WTC11 (cell line): ENCODE data around the gene UNG. TPM values are rescaled to one million over a fixed set of nuclear protein-coding genes. Genes with fewer than 3 reads are reported as not detected.

Source experiments
- ATAC-seq: fragments of 200-7000 bp; cut with Tn5 transposase; 2 replicates; pipeline ENCODE4 v1.10.0; 2021; ENCODE audit warnings: mild to moderate bottlenecking, moderate library complexity
- CTCF ChIA-PET: fragments of 300-600 bp; sonication (Branson Sonifier 250); formaldehyde crosslinking; loops from one replicate; lab custom pipeline; 2021; ENCODE audit warnings: antibody characterized with exemption; lab: Charles Lee
- POLR2A ChIA-PET: fragments of 350-600 bp; sonication (Branson Sonifier 250); formaldehyde crosslinking; loops from one replicate; lab custom pipeline; 2021; ENCODE audit warnings: antibody characterized with exemption; lab: Charles Lee
- DNase-seq: peaks from one replicate; pipeline ENCODE4 v3.0.0; 2021; ENCODE audit warnings: low spot score
- H3K27ac Mint-ChIP-seq: 2 replicates; pipeline ENCODE4 v1.8.0; 2021; ENCODE audit warnings: mixed read lengths
- H3K27me3 Mint-ChIP-seq: 2 replicates; pipeline ENCODE4 v1.8.0; 2021; ENCODE audit warnings: low read depth, mild to moderate bottlenecking, moderate library complexity, mixed read lengths
- H3K36me3 Mint-ChIP-seq: 2 replicates; pipeline ENCODE4 v1.8.0; 2021; ENCODE audit warnings: mixed read lengths
- H3K4me1 Mint-ChIP-seq: 2 replicates; pipeline ENCODE4 v1.8.0; 2022; ENCODE audit warnings: mixed read lengths
- H3K4me3 Mint-ChIP-seq: 2 replicates; pipeline ENCODE4 v1.8.0; 2021; ENCODE audit warnings: mild to moderate bottlenecking, moderate library complexity, mixed read lengths
- H3K9me3 Mint-ChIP-seq: 2 replicates; pipeline ENCODE4 v1.8.0; 2021; ENCODE audit warnings: mixed read lengths
- ARID4B ChIP-seq: sonication (generic); formaldehyde crosslinking; IDR thresholded peaks from 2 replicates; pipeline ENCODE4 v1.8.0; 2023; ENCODE audit warnings: missing genetic modification reagents, mild to moderate bottlenecking, borderline replicate concordance
- ATF3 ChIP-seq: sonication (generic); formaldehyde crosslinking; conservative IDR thresholded peaks from 2 replicates; pipeline ENCODE4 v1.8.1; 2022; ENCODE audit warnings: mild to moderate bottlenecking, missing genetic modification reagents
- CDX4 ChIP-seq: fragments of 250-450 bp; sonication (Bioruptor Pico); IDR thresholded peaks from 2 replicates; pipeline ENCODE4 v1.9.0; 2021; ENCODE audit warnings: moderate library complexity, mild to moderate bottlenecking, inconsistent platforms, borderline replicate concordance
- E2F4 ChIP-seq: sonication (generic); formaldehyde crosslinking; IDR thresholded peaks from 2 replicates; pipeline ENCODE4 v1.8.1; 2022; ENCODE audit warnings: low read depth, mild to moderate bottlenecking, moderate library complexity, missing genetic modification reagents, borderline replicate concordance
- EMX1 ChIP-seq: fragments of 250-450 bp; sonication (Bioruptor Pico); IDR thresholded peaks from 2 replicates; pipeline ENCODE4 v1.8.0; 2021; ENCODE audit warnings: mild to moderate bottlenecking
- FOXP1 ChIP-seq: sonication (generic); formaldehyde crosslinking; IDR thresholded peaks from 2 replicates; pipeline ENCODE4 v1.8.0; 2022; ENCODE audit warnings: missing genetic modification reagents, mild to moderate bottlenecking, moderate library complexity, borderline replicate concordance
- GABPB1 ChIP-seq: sonication (generic); formaldehyde crosslinking; IDR thresholded peaks from 2 replicates; pipeline ENCODE4 v1.8.1; 2023; ENCODE audit warnings: mild to moderate bottlenecking, missing genetic modification reagents
- KAT7 ChIP-seq: sonication (generic); formaldehyde crosslinking; IDR thresholded peaks from 2 replicates; pipeline ENCODE4 v1.8.1; 2023; ENCODE audit warnings: missing genetic modification reagents, mild to moderate bottlenecking, borderline replicate concordance
- PREB ChIP-seq: sonication (generic); formaldehyde crosslinking; IDR thresholded peaks from 2 replicates; pipeline ENCODE4 v1.8.1; 2022; ENCODE audit warnings: mild to moderate bottlenecking, missing genetic modification reagents, moderate library complexity, borderline replicate concordance
- SMAD3 ChIP-seq: sonication (generic); formaldehyde crosslinking; IDR thresholded peaks from 2 replicates; pipeline ENCODE4 v1.8.0; 2022; ENCODE audit warnings: missing genetic modification reagents, mild to moderate bottlenecking, borderline replicate concordance
- SOX15 ChIP-seq: fragments of 250-450 bp; sonication (Bioruptor Pico); IDR thresholded peaks from 2 replicates; pipeline ENCODE4 v1.9.0; 2021; ENCODE audit warnings: mild to moderate bottlenecking
- TEAD1 ChIP-seq: sonication (generic); formaldehyde crosslinking; IDR thresholded peaks from 2 replicates; pipeline ENCODE4 v1.8.0; 2022; ENCODE audit warnings: mild to moderate bottlenecking, missing genetic modification reagents
- ZNF121 ChIP-seq: sonication (generic); formaldehyde crosslinking; IDR thresholded peaks from 2 replicates; pipeline ENCODE4 v1.8.0; 2023; ENCODE audit warnings: missing genetic modification reagents
- ZNF281 ChIP-seq: sonication (generic); formaldehyde crosslinking; IDR thresholded peaks from 2 replicates; pipeline ENCODE4 v1.8.0; 2023; ENCODE audit warnings: mild to moderate bottlenecking, missing genetic modification reagents
- ZNF317 ChIP-seq: sonication (generic); formaldehyde crosslinking; IDR thresholded peaks from 2 replicates; pipeline ENCODE4 v1.8.1; 2023; ENCODE audit warnings: low read depth, mild to moderate bottlenecking, moderate library complexity, missing genetic modification reagents, borderline replicate concordance
- ZNF396 ChIP-seq: fragments of 250-450 bp; sonication (Bioruptor Pico); IDR thresholded peaks from 2 replicates; pipeline ENCODE4 v1.8.0; 2021; ENCODE audit warnings: mild to moderate bottlenecking, moderate library complexity, borderline replicate concordance
- ZNF512 ChIP-seq: sonication (generic); formaldehyde crosslinking; IDR thresholded peaks from 2 replicates; pipeline ENCODE4 v1.8.1; 2022; ENCODE audit warnings: missing genetic modification reagents, borderline replicate concordance
- total RNA-seq: library from RNA; stranded (reverse); gene quantifications from 3 replicates; pipeline ENCODE4 v1.2.3, GENCODE V29; 2021

UNG gene
- total RNA-seq, 1 experiment from 2014 or later: 127 TPM

- no peak for TF ChIP-seq ZNF317 (CRISPR knock-in tag)
- TF ChIP-seq ZNF121 (CRISPR knock-in tag): 0 out of 2 replicates have a peak, but pooled peaks have one; percentile 43
- no peak overlapping the region for H3K4me3 Mint-ChIP-seq
- H3K27me3 Mint-ChIP-seq: no peaks in the 10 kb centered on the region
- ATAC-seq: no peak
- ChIA-PET POLR2A (no interaction called here), CTCF (no interaction called here)
- H3K36me3 Mint-ChIP-seq: peaks cover 4% of the 10 kb centered on the region; the same call in 1 of the 2 replicates
- H3K9me3 Mint-ChIP-seq: no peaks in the 10 kb centered on the region; the same call in 1 of the 2 replicates
- no peak for DNase-seq
- no peak overlapping the region for H3K27ac Mint-ChIP-seq
- peaks cover 21% of the 10 kb centered on the region for H3K4me1 Mint-ChIP-seq
Measured at GRCh38 chr12:109114644-109115043, 17.2 kb downstream of the UNG start.

- no peak for TF ChIP-seq ZNF396 (CRISPR knock-in tag)
- no peak for TF ChIP-seq PREB (CRISPR knock-in tag)
- TF ChIP-seq ATF3 (CRISPR knock-in tag): no peak
- TF ChIP-seq ZNF281 (CRISPR knock-in tag): no peak
- no peak for TF ChIP-seq EMX1 (CRISPR knock-in tag)
- TF ChIP-seq, all 79 proteins: peak for 0
- Mint-ChIP-seq H3K4me3 (no peak overlapping the region), H3K9me3 (no peaks in the 10 kb centered on the region; the same call in 1 of the 2 replicates), H3K36me3 (no peaks in the 10 kb centered on the region; the same call in 1 of the 2 replicates), H3K27me3 (no peaks in the 10 kb centered on the region), H3K27ac (no peak overlapping the region), H3K4me1 (peaks cover 18% of the 10 kb centered on the region)
- ChIA-PET POLR2A (no interaction called here), CTCF (interaction anchor here (1.0 kb wide), 2 partner anchors 19 to 279 kb away, joined by 3 read pairs; no protein-coding TSS in a partner anchor)
- DNase-seq (no peak), ATAC-seq (no peak)
Measured at GRCh38 chr12:109115404-109115757, 18.0 kb downstream of the UNG start.

- Mint-ChIP-seq H3K36me3 (no peaks in the 10 kb centered on the region), H3K4me1 (peaks cover 13% of the 10 kb centered on the region), H3K4me3 (no peak within 1 kb of the TSS), H3K9me3 (no peaks in the 10 kb centered on the region; the same call in 1 of the 2 replicates), H3K27me3 (no peaks in the 10 kb centered on the region), H3K27ac (peak within 1 kb of the TSS; percentile 27; the same call in 1 of the 2 replicates)
- CTCF ChIA-PET: interaction anchor here (0.8 to 1.0 kb wide), 3 partner anchors 18 to 278 kb away, joined by 3 read pairs; no protein-coding TSS in a partner anchor
- POLR2A ChIA-PET: interaction anchor here (0.7 kb wide), 1 partner anchor 10 kb away, joined by 7 read pairs; no protein-coding TSS in a partner anchor
- DNase-seq: no peak
- 0 out of 2 replicates have a peak, but pooled peaks have one; percentile 6 for ATAC-seq
- no peak for TF ChIP-seq FOXP1 (CRISPR knock-in tag)
- no peak for TF ChIP-seq E2F4 (CRISPR knock-in tag)
- TF ChIP-seq SMAD3: no peak
- no peak for TF ChIP-seq ZNF512 (CRISPR knock-in tag)
- TF ChIP-seq TEAD1 (CRISPR knock-in tag): no peak
- TF ChIP-seq GABPB1 (CRISPR knock-in tag): no peak
- no peak for TF ChIP-seq SOX15 (CRISPR knock-in tag)
- no peak for TF ChIP-seq ARID4B
- no peak for TF ChIP-seq CDX4 (CRISPR knock-in tag)
- no peak for TF ChIP-seq KAT7 (CRISPR knock-in tag)
Measured at GRCh38 chr12:109115758-109116610, 18.6 kb downstream of the UNG start, which contains the start of gene ACACB. Gene ACACB, plus strand, starts transcription at chr12:109116587. Its CDS starts 22,819 bp downstream, at chr12:109139406.
